ENCODE measurements around the gene ABAT.

Gene ABAT

GRCh38 chr16:8727857-8728618 is 53.6 kb downstream of the ABAT start:
- no peak for DNase-seq (ENCODE audit: low spot score)
- in situ Hi-C loops (cut with MboI; ENCODE audit: low pct_unique_long_range_greater_than_20kb, low sequenced_read_pairs, unreplicated experiment), result no loop called here

DNA sequence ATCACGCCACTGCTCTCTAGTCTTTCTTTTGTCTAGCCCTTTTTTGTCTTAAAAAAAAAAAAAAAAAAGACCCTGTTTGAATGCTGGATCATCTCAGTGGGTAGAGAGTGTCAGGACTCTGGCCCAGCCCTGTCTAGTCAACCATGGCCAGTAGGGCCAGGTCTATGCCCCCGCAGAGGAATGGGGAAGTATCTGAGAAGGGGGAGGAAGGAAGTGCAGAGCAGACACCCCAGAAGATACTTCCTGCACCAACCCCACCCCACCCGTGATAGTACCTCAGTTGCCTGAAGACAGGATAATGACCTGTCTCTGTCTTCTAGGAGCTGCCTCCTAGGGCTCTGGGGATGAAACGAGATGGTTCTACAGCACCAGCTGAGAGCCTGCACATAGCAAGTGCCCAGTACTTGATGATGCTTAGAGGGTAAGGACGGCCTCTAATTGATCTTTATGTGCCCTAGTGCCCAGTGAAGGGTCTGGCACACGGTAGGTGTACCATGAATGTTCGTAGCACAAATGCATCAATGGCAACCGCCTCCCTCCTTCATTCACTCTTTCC is 55.4 kb downstream of the ABAT start:
- in situ Hi-C loops (cut with MboI; ENCODE audit: low pct_unique_long_range_greater_than_20kb, low sequenced_read_pairs, unreplicated experiment), result no loop called here
- no peak for TF ChIP-seq CTCF (IDR thresholded peaks at IDR 0.05; ENCODE audit: extremely low read depth, insufficient read depth, missing control alignments)
- DNase-seq (ENCODE audit: low spot score), result no peak

More at GRCh38 chr16:8727857-8728618, 53.6 kb downstream of the ABAT start:
- TF ChIP-seq CTCF (IDR thresholded peaks at IDR 0.05; ENCODE audit: extremely low read depth, insufficient read depth, missing control alignments), result no peak

DNA sequence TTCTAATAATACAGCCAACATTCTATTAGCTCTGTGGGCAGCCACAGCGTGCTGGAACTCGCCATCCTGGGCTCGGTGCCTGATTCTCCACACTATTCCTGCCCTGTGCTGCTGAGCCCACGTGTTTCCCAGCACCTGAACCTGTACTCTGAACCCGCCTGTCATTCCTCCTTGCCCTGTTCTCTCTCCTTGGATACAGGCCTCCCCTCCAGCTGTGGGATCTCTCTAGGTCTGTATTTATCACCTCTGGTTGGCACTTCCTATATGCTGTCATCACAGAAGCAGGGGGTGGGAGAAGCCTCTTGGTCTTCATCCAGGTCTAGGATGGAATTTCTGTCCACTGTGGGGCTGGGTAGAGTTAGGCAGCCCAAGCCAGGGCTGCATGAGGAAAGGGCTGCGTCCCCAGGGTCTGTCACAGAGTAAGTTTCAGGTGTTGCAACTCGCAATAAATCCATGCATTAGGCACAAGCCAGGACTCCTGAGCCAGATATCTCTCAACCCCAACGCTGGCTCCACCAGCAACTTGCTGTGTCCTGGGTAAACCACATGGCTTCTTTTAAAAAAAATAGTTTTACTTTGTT is 56.0 kb downstream of the ABAT start:
- no peak for TF ChIP-seq CTCF (IDR thresholded peaks at IDR 0.05; ENCODE audit: extremely low read depth, insufficient read depth, missing control alignments)
- DNase-seq (ENCODE audit: low spot score), result no peak
- in situ Hi-C loops (cut with MboI; ENCODE audit: low pct_unique_long_range_greater_than_20kb, low sequenced_read_pairs, unreplicated experiment), result no loop called here

GRCh38 chr16:8733849-8734540 is 59.6 kb downstream of the ABAT start:
- TF ChIP-seq CTCF (IDR thresholded peaks at IDR 0.05; ENCODE audit: extremely low read depth, insufficient read depth, missing control alignments), result no peak
- DNase-seq (ENCODE audit: low spot score), result no peak
- in situ Hi-C loops (cut with MboI; ENCODE audit: low pct_unique_long_range_greater_than_20kb, low sequenced_read_pairs, unreplicated experiment), result no loop called here

DNA sequence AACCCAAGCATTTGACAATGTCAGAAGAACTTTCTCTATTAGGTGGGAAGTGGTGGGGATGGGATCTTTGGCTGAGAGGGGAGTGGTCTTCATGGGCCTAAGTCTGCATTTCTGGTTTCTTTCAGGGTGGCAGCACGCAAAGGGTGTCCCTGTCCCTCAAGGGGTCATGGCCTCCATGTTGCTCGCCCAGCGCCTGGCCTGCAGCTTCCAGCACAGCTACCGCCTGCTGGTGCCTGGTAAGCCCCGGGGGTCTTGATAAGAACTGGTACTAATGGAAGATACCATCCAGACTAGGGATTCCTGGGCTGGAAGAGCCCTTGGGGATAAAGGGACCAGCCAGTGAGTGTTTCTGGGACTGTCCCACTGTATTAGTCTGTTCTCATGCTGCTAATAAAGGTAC is 61.2 kb downstream of the ABAT start:
- no peak for TF ChIP-seq CTCF (IDR thresholded peaks at IDR 0.05; ENCODE audit: extremely low read depth, insufficient read depth, missing control alignments)
- no peak for DNase-seq (ENCODE audit: low spot score)
- in situ Hi-C loops (cut with MboI; ENCODE audit: low pct_unique_long_range_greater_than_20kb, low sequenced_read_pairs, unreplicated experiment), result no loop called here

GRCh38 chr16:8736123-8736668 is 61.8 kb downstream of the ABAT start:
- TF ChIP-seq CTCF (IDR thresholded peaks at IDR 0.05; ENCODE audit: extremely low read depth, insufficient read depth, missing control alignments), result no peak
- no peak for DNase-seq (ENCODE audit: low spot score)
- in situ Hi-C loops (cut with MboI; ENCODE audit: low pct_unique_long_range_greater_than_20kb, low sequenced_read_pairs, unreplicated experiment), result no loop called here
